GM12878 (cell line): ENCODE data around the gene SLC5A7.

Experiments
- CTCF ChIP-seq, 3 experiments: IDR thresholded peaks in 2 of 3; conservative IDR thresholded peaks in 1 of 3; 2 replicates each; pipeline ENCODE4 v1.5.1; 2011; ENCODE audit warnings: low read depth in 3 of 3, low read length in 3 of 3, mild to moderate bottlenecking in 3 of 3, control low read depth in 2 of 3, moderate library complexity in 2 of 3, inconsistent platforms in 1 of 3, mixed read lengths in 1 of 3; ENCODE audit not compliant: control insufficient read depth in 2 of 3, insufficient read depth in 1 of 3; ENCODE audit errors: extremely low read depth in 1 of 3
- EP300 ChIP-seq, 2 experiments: fragments of 150-350 bp in 1 of 2; IDR thresholded peaks; 2 replicates each; pipeline ENCODE4 v1.6.1; 2011 to 2012; ENCODE audit warnings: low read depth in 2 of 2, low read length in 2 of 2, borderline replicate concordance in 1 of 2, improper control_type of control experiment in 1 of 2, inconsistent platforms in 1 of 2; ENCODE audit not compliant: control insufficient read depth in 1 of 2
- USF2 ChIP-seq: IDR thresholded peaks from 2 replicates; pipeline ENCODE4 v1.6.1; 2011; ENCODE audit warnings: low read depth, low read length, improper control_type of control experiment, borderline replicate concordance

GRCh38 chr2:108029496-108029895 is 43.2 kb downstream of the SLC5A7 start:
- TF ChIP-seq CTCF (IDR thresholded peaks at IDR 0.05 in 2 of 3, conservative IDR thresholded peaks at IDR 0.05 in 1 of 3; ENCODE audit: control insufficient read depth in 2 of 3, extremely low read depth in 1 of 3, insufficient read depth in 1 of 3, low read depth in 3 of 3, low read length in 3 of 3) (no peak), USF2 (no peak), EP300 (IDR thresholded peaks at IDR 0.05; ENCODE audit: borderline replicate concordance in 1 of 2, control insufficient read depth in 1 of 2, low read depth in 2 of 2, low read length in 2 of 2) (no peak)
